HepG2 (cell line): ENCODE results near the gene SOX12. TPM values are rescaled to one million over a fixed set of nuclear protein-coding genes. Genes with fewer than 3 reads are reported as not detected.

Experiments
- ATAC-seq: fragments of 200-7000 bp; cut with Tn5 transposase; 3 replicates; pipeline ENCODE4 v1.9.1; 2020; ENCODE audit warnings: mild to moderate bottlenecking, moderate library complexity
- BruUV-seq: library from RNA; stranded (reverse); fragments of 400-500 nt; replicated peaks from 2 replicates; lab custom pipeline; 2021; lab: Mats Ljungman, UMichigan
- CTCF ChIA-PET: fragments of 300-600 bp; formaldehyde crosslinking; extraction: SDS; loops from one replicate; lab custom pipeline; 2021; ENCODE audit warnings: low total read pairs, inconsistent platforms, low intra/inter-chr PET ratio; lab: Yijun Ruan, JAX
- POLR2A ChIA-PET: fragments of 350-600 bp; sonication (Branson Sonifier 250); formaldehyde crosslinking; loops from one replicate; lab custom pipeline; 2020; ENCODE audit warnings: antibody characterized with exemption, inconsistent platforms; lab: Yijun Ruan, JAX
- DNase-seq: peaks from one replicate; pipeline ENCODE4 v3.0.0-alpha.2; 2015; ENCODE audit warnings: low spot score
- FAIRE-seq: peaks from 3 replicates; lab custom pipeline; 2011; peaks lifted over from hg19 to GRCh38; lab: Jason Lieb, UNC
- H2AFZ ChIP-seq: one replicate; pipeline ENCODE4 v1.6.1; 2011; ENCODE audit warnings: low read length, inconsistent platforms
- H3K27ac ChIP-seq: fragments of 300-600 bp; 3 replicates; pipeline ENCODE4 v1.8.0; 2011; ENCODE audit warnings: mixed run types, mild to moderate bottlenecking, mixed read lengths, low read length, inconsistent platforms; ENCODE audit not compliant: insufficient read depth; ENCODE audit errors: extremely low read length
- H3K27me3 ChIP-seq, 2 experiments: fragments of 200-600 bp in 1 of 2; 2 replicates in 1 of 2; 3 replicates in 1 of 2; pipeline versions ENCODE4 v1.6.0 to v1.8.0; 2011; ENCODE audit warnings: low read length in 2 of 2, mild to moderate bottlenecking in 2 of 2, moderate library complexity in 2 of 2, inconsistent platforms in 1 of 2; ENCODE audit not compliant: insufficient read depth in 2 of 2, control insufficient read depth in 1 of 2
- H3K36me3 ChIP-seq, 2 experiments: fragments of 200-600 bp in 1 of 2; replicated peaks in 1 of 2; 2 replicates in 1 of 2; 3 replicates in 1 of 2; pipeline versions ENCODE4 v1.5.1 to v1.8.0; 2011; ENCODE audit warnings: low read length in 2 of 2, inconsistent platforms in 1 of 2; ENCODE audit not compliant: insufficient read depth in 2 of 2, control insufficient read depth in 1 of 2
- H3K4me1 ChIP-seq: 2 replicates; pipeline ENCODE4 v1.5.1; 2012; ENCODE audit warnings: low read length, inconsistent platforms; ENCODE audit not compliant: insufficient read depth
- H3K4me2 ChIP-seq: 2 replicates; pipeline ENCODE4 v1.6.0; 2011; ENCODE audit warnings: low read depth, low read length, inconsistent platforms
- H3K4me3 ChIP-seq, 3 experiments: fragments of 200-600 bp in 1 of 3; sonication (generic), shearing (Covaris generic) in 1 of 3; replicated peaks in 1 of 3; 2 replicates each; pipeline ENCODE4 v1.5.1; 2011 to 2016; ENCODE audit warnings: low read length in 3 of 3, inconsistent platforms in 2 of 3, low read depth in 2 of 3, mild to moderate bottlenecking in 2 of 3, control low read depth in 1 of 3, mixed read lengths in 1 of 3; ENCODE audit not compliant: insufficient read depth in 1 of 3
- H3K79me2 ChIP-seq: one replicate; pipeline ENCODE4 v1.6.1; 2011; ENCODE audit warnings: low read length, inconsistent platforms; ENCODE audit not compliant: insufficient read depth
- H3K9ac ChIP-seq: 2 replicates; pipeline ENCODE4 v1.6.0; 2011; ENCODE audit warnings: mild to moderate bottlenecking, low read depth, low read length, inconsistent platforms; ENCODE audit not compliant: insufficient read depth
- H3K9me3 ChIP-seq: 2 replicates; pipeline ENCODE4 v1.5.1; 2012; ENCODE audit warnings: mild to moderate bottlenecking, low read length
- H4K20me1 ChIP-seq: 2 replicates; pipeline ENCODE4 v1.6.0; 2011; ENCODE audit warnings: inconsistent platforms, mild to moderate bottlenecking, low read length, moderate library complexity; ENCODE audit not compliant: insufficient read depth
- CEBPG ChIP-seq: IDR thresholded peaks from 2 replicates; pipeline ENCODE4 v1.6.1; 2016
- FOSL1 ChIP-seq: sonication (generic); formaldehyde crosslinking; IDR thresholded peaks from 2 replicates; pipeline ENCODE4 v1.9.0; 2021; ENCODE audit warnings: missing genetic modification reagents, borderline replicate concordance
- HMG20B ChIP-seq: conservative IDR thresholded peaks from 2 replicates; pipeline ENCODE4 v1.6.1; 2016; ENCODE audit warnings: missing genetic modification reagents, missing compliant biosample characterization
- HNRNPK ChIP-seq: fragments of 200-400 bp; formaldehyde crosslinking; IDR thresholded peaks from 2 replicates; pipeline ENCODE4 v1.6.1; 2018; ENCODE audit warnings: low read length, low read depth, moderate library complexity, mild to moderate bottlenecking; ENCODE audit not compliant: poor library complexity, severe bottlenecking
- NFKBIZ ChIP-seq: IDR thresholded peaks from 2 replicates; pipeline ENCODE4 v1.6.1; 2018; ENCODE audit warnings: missing genetic modification reagents, missing compliant biosample characterization
- POLR2G ChIP-seq: fragments of 200-400 bp; formaldehyde crosslinking; IDR thresholded peaks from 2 replicates; pipeline ENCODE4 v1.6.1; 2018; ENCODE audit warnings: mild to moderate bottlenecking, low read depth, low read length, moderate library complexity
- SETDB1 ChIP-seq: sonication (generic); formaldehyde crosslinking; IDR thresholded peaks from 2 replicates; pipeline ENCODE4 v1.5.1; 2020; ENCODE audit warnings: missing genetic modification reagents, mild to moderate bottlenecking, borderline replicate concordance
- SMARCC2 ChIP-seq: fragments of 450-650 bp; IDR thresholded peaks from 2 replicates; pipeline ENCODE4 v1.6.1; 2017; ENCODE audit warnings: antibody characterized with exemption, mild to moderate bottlenecking
- U2AF1 ChIP-seq: fragments of 200-400 bp; formaldehyde crosslinking; optimal IDR thresholded peaks from 2 replicates; pipeline ENCODE3; 2017; ENCODE audit warnings: mild to moderate bottlenecking, low read depth, low read length
- ZNF687 ChIP-seq: sonication (generic); formaldehyde crosslinking; IDR thresholded peaks from 2 replicates; pipeline ENCODE4 v1.5.1; 2020; ENCODE audit warnings: mild to moderate bottlenecking, missing genetic modification reagents, moderate library complexity
- ZNF879 ChIP-seq: sonication (generic); formaldehyde crosslinking; IDR thresholded peaks from 2 replicates; pipeline ENCODE4 v1.8.1; 2023; ENCODE audit warnings: missing genetic modification reagents
- WGBS: methylation state at CpG from one replicate; pipeline ENCODE4 v1.1.6; 2017; ENCODE audit warnings: low lambda C conversion rate; 5-methylcytosine and 5-hydroxymethylcytosine counted together
- in situ Hi-C: cut with HindIII; loops from 2 replicates; pipeline ENCODE4 v1.10.0; 2017; ENCODE audit warnings: low pct_unique_long_range_greater_than_20kb; ENCODE audit not compliant: extremely low pct_ligation_motif_present
- intact Hi-C: fragments of 100-400 bp; cut with micrococcal nuclease; formaldehyde crosslinking; loops from one replicate; pipeline ENCODE4 v1.10.0; 2022; ENCODE audit not compliant: unreplicated experiment
- polyA plus RNA-seq, 8 experiments: library from polyadenylated mRNA; depleted of rRNA in 3 of 8; stranded (reverse) in 7 of 8; unstranded in 1 of 8; fragments of >200 nt; fragmentation: Illumina TruSeq in 4 of 8; extraction: Trizol in 4 of 8; gene quantifications; 2 replicates each; pipeline versions ENCODE4 v1.2.1 to v1.2.3, GENCODE V29; 2011 to 2016; ENCODE audit warnings: low read depth in 4 of 8, missing spikeins in 1 of 8, mixed read lengths in 1 of 8; ENCODE audit not compliant: insufficient read depth in 1 of 8
- total RNA-seq, 5 experiments: library from RNA; depleted of rRNA; stranded (reverse); fragments of >200 nt; fragmentation: Illumina TruSeq; extraction: Trizol; gene quantifications; 2 replicates each; pipeline ENCODE4 v1.2.3, GENCODE V29; 2016; ENCODE audit warnings: low read depth in 1 of 5

Gene SOX12
- total and polyA plus RNA-seq, 2 of the 13 experiments (the other 11 are each of a cell fraction or from before 2014, with no cell fraction given), result 10.0 to 18.7 TPM

GRCh38 chr20:278607-279571 is 46.5 kb upstream of the SOX12 start:
- TF ChIP-seq HNRNPK (peak; percentile 78), U2AF1 (no peak)
- H3K4me3 ChIP-seq, result no peak overlapping the region
- no peaks in the 10 kb centered on the region for H3K27me3 ChIP-seq
- no peak for DNase-seq
- H3K4me1 ChIP-seq, result no peaks in the 10 kb centered on the region
- H3K4me2 ChIP-seq, result no peak overlapping the region
- H3K9ac ChIP-seq, result no peak overlapping the region
- H2AFZ ChIP-seq, result no peak overlapping the region
- peaks cover 30 to 46% of the 10 kb centered on the region in 2 experiments for H3K36me3 ChIP-seq
- H4K20me1 ChIP-seq, result no peaks in the 10 kb centered on the region
- intact Hi-C loops, result no loop called here
- BruUV-seq, result no TSS peak
- CTCF ChIA-PET, result no interaction called here
- no peak overlapping the region for H3K27ac ChIP-seq
- WGBS, result 97% methylated on average over 88 of the region's 88 CpGs
- no peak for ATAC-seq
- POLR2A ChIA-PET, result no interaction called here
- in situ Hi-C loops, result no loop called here
- H3K9me3 ChIP-seq, result no peaks in the 10 kb centered on the region
- no peak for FAIRE-seq
- H3K79me2 ChIP-seq, result no peaks in the 10 kb centered on the region

- FAIRE-seq (no peak), ATAC-seq (no peak), DNase-seq (no peak)
- H3K27me3 ChIP-seq, result no peaks in the 10 kb centered on the region
- intact Hi-C loops (no loop called here), in situ Hi-C loops (no loop called here)
- no peaks in the 10 kb centered on the region for H3K79me2 ChIP-seq
- no peaks in the 10 kb centered on the region for H4K20me1 ChIP-seq
- 82% methylated on average over 3 of the region's 3 CpGs for WGBS
- H3K4me1 ChIP-seq, result peaks cover 5% of the 10 kb centered on the region
- H3K4me2 ChIP-seq, result no peak overlapping the region
- H3K9me3 ChIP-seq, result no peaks in the 10 kb centered on the region
- ChIA-PET CTCF (no interaction called here), POLR2A (no interaction called here)
- no peak overlapping the region for H3K4me3 ChIP-seq
- H3K9ac ChIP-seq, result no peak overlapping the region
- no TSS peak for BruUV-seq
- peaks cover 5 to 8% of the 10 kb centered on the region in 2 experiments; a peak in 4 of 5 replicates for H3K36me3 ChIP-seq
- no peak overlapping the region for H2AFZ ChIP-seq
- no peak overlapping the region for H3K27ac ChIP-seq
- no peak for TF ChIP-seq CEBPG (CRISPR knock-in tag)
- TF ChIP-seq SETDB1 (CRISPR knock-in tag), result no peak
- TF ChIP-seq ZNF687 (CRISPR knock-in tag), result no peak
- no peak for TF ChIP-seq ZNF879
- TF ChIP-seq SMARCC2, result no peak
- TF ChIP-seq FOSL1 (CRISPR knock-in tag), result no peak
- TF ChIP-seq POLR2G, result no peak
- TF ChIP-seq NFKBIZ (CRISPR knock-in tag), result no peak
- TF ChIP-seq HMG20B, result no peak
Measured at GRCh38 chr20:284172-284571, 41.2 kb upstream of the SOX12 start.
